Endothelial cell of umbilical vein (primary cell): ENCODE data around the gene PSME3IP1. TPM values are rescaled to one million over a fixed set of nuclear protein-coding genes. Genes with fewer than 3 reads are reported as not detected.

Experiments
- BruUV-seq: library from RNA; stranded (reverse); fragments of 400-500 nt; replicated peaks from 2 replicates; lab custom pipeline; 2021; lab: Mats Ljungman, UMichigan
- CTCF ChIA-PET: fragments of 300-600, 350-600 bp; sonication (Branson Sonifier 250); formaldehyde crosslinking; loops from one replicate; lab custom pipeline; 2021; ENCODE audit warnings: antibody characterized with exemption, inconsistent platforms; lab: Charles Lee
- POLR2A ChIA-PET: fragments of 300-600, 350-600 bp; sonication (Branson Sonifier 250); formaldehyde crosslinking; loops from one replicate; lab custom pipeline; 2021; ENCODE audit warnings: antibody characterized with exemption, inconsistent platforms; lab: Charles Lee
- DNase-seq: peaks from one replicate; pipeline ENCODE4 v3.0.0-alpha.2; 2011; ENCODE audit warnings: low read depth, low spot score
- FAIRE-seq: peaks from 2 replicates; lab custom pipeline; 2011; peaks lifted over from hg19 to GRCh38; lab: Jason Lieb, UNC
- H2AFZ ChIP-seq: 2 replicates; pipeline ENCODE4 v1.6.0; 2012; ENCODE audit warnings: low read depth, low read length, control low read depth, inconsistent platforms
- H3K27ac ChIP-seq: 2 replicates; pipeline ENCODE4 v1.5.1; 2011; ENCODE audit warnings: low read depth, mild to moderate bottlenecking, control low read depth, low read length, moderate library complexity; ENCODE audit not compliant: insufficient read depth
- H3K27me3 ChIP-seq, 2 experiments: 2 replicates each; pipeline versions ENCODE4 v1.6.0 to v1.6.1; 2011; ENCODE audit warnings: low read length in 2 of 2, mixed read lengths in 1 of 2; ENCODE audit not compliant: control insufficient read depth in 2 of 2, insufficient read depth in 2 of 2
- H3K36me3 ChIP-seq, 2 experiments: 2 replicates in 1 of 2; 3 replicates in 1 of 2; pipeline ENCODE4 v1.5.1; 2011; ENCODE audit warnings: low read length in 2 of 2, mild to moderate bottlenecking in 1 of 2, moderate library complexity in 1 of 2; ENCODE audit not compliant: control insufficient read depth in 2 of 2, insufficient read depth in 2 of 2; ENCODE audit errors: extremely low read depth in 1 of 2
- H3K4me1 ChIP-seq: 3 replicates; pipeline ENCODE4 v1.5.1; 2011; ENCODE audit warnings: mild to moderate bottlenecking, low read length; ENCODE audit not compliant: control insufficient read depth, insufficient read depth; ENCODE audit errors: extremely low read depth
- H3K4me2 ChIP-seq: 2 replicates; pipeline ENCODE4 v1.6.1; 2011; ENCODE audit warnings: low read length, control low read depth, mixed read lengths; ENCODE audit not compliant: insufficient read depth
- H3K4me3 ChIP-seq, 3 experiments: fragments of 200-600 bp in 1 of 3; sonication (generic), shearing (Covaris generic) in 1 of 3; replicated peaks in 1 of 3; 2 replicates each; pipeline ENCODE4 v1.5.1; 2011 to 2016; ENCODE audit warnings: control low read depth in 3 of 3, low read length in 3 of 3, mild to moderate bottlenecking in 2 of 3, inconsistent platforms in 1 of 3, low read depth in 1 of 3, moderate library complexity in 1 of 3; ENCODE audit not compliant: insufficient read depth in 1 of 3
- H3K79me2 ChIP-seq: 2 replicates; pipeline ENCODE4 v1.6.0; 2012; ENCODE audit warnings: low read length, inconsistent platforms; ENCODE audit not compliant: control insufficient read depth, insufficient read depth
- H3K9ac ChIP-seq: replicated peaks from 2 replicates; pipeline ENCODE3; 2011; ENCODE audit warnings: low read length, control low read depth; ENCODE audit not compliant: insufficient read depth; ENCODE audit errors: extremely low read depth
- H3K9me1 ChIP-seq: replicated peaks from 3 replicates; pipeline ENCODE4 v1.6.0; 2011; ENCODE audit warnings: mild to moderate bottlenecking, low read length; ENCODE audit not compliant: control insufficient read depth, insufficient read depth; ENCODE audit errors: extremely low read depth
- H3K9me3 ChIP-seq: replicated peaks from 2 replicates; pipeline ENCODE4 v1.5.1; 2012; ENCODE audit warnings: low read length, inconsistent platforms; ENCODE audit not compliant: control insufficient read depth, insufficient read depth
- H4K20me1 ChIP-seq: replicated peaks from 2 replicates; pipeline ENCODE3; 2011; ENCODE audit warnings: mild to moderate bottlenecking, low read length; ENCODE audit not compliant: control insufficient read depth, insufficient read depth; ENCODE audit errors: extremely low read depth
- EZH2 ChIP-seq: IDR thresholded peaks from 2 replicates; pipeline ENCODE4 v1.6.1; 2012; ENCODE audit warnings: borderline replicate concordance, low read depth, mild to moderate bottlenecking, moderate library complexity, low read length, inconsistent platforms; ENCODE audit not compliant: severe bottlenecking
- FOS ChIP-seq: IDR thresholded peaks from 2 replicates; pipeline ENCODE4 v1.6.1; 2011; ENCODE audit warnings: mild to moderate bottlenecking, low read length, moderate library complexity, borderline replicate concordance; ENCODE audit not compliant: insufficient read depth
- GATA2 ChIP-seq: IDR thresholded peaks from 2 replicates; pipeline ENCODE4 v1.7.0; 2011; ENCODE audit warnings: low read depth, mild to moderate bottlenecking, moderate library complexity, mixed read lengths, low read length; ENCODE audit not compliant: insufficient read length, insufficient read depth
- JUN ChIP-seq: IDR thresholded peaks from 2 replicates; pipeline ENCODE4 v1.6.1; 2011; ENCODE audit warnings: borderline replicate concordance, low read depth; ENCODE audit not compliant: insufficient read length, insufficient read depth
- MAX ChIP-seq: IDR thresholded peaks from 2 replicates; pipeline ENCODE4 v1.6.1; 2011; ENCODE audit not compliant: insufficient read depth, insufficient read length
- MYC ChIP-seq: IDR thresholded peaks from one replicate; pipeline ENCODE4 v1.6.1; 2011; ENCODE audit warnings: mild to moderate bottlenecking, low read depth, low read length
- POLR2A ChIP-seq: IDR thresholded peaks from 2 replicates; pipeline ENCODE4 v1.6.1; 2012; ENCODE audit warnings: low read depth, mild to moderate bottlenecking, control low read depth, low read length
- POLR2AphosphoS5 ChIP-seq: IDR thresholded peaks from 2 replicates; pipeline ENCODE4 v1.6.1; 2012; ENCODE audit warnings: low read depth, mild to moderate bottlenecking, control low read depth, low read length, moderate library complexity; ENCODE audit not compliant: insufficient read depth
- dilution Hi-C: fragments of 300-500 bp; cut with MboI; formaldehyde crosslinking; loops from one replicate; pipeline ENCODE4 v1.15.0; 2019; ENCODE audit warnings: low sequenced_read_pairs; ENCODE audit not compliant: extremely low pct_ligation_motif_present
- intact Hi-C: fragments of 100-400 bp; cut with micrococcal nuclease; formaldehyde crosslinking; loops from one replicate; pipeline ENCODE4 v1.10.0; 2022
- polyA plus RNA-seq, 4 experiments: library from polyadenylated mRNA; depleted of rRNA in 3 of 4; stranded (reverse) in 3 of 4; unstranded in 1 of 4; fragments of >200 nt; gene quantifications; 2 replicates each; pipeline versions ENCODE4 v1.2.1 to v1.2.3, GENCODE V29; 2011 to 2012; ENCODE audit warnings: missing spikeins in 1 of 4
- total RNA-seq: library from RNA; stranded (reverse); gene quantifications from 2 replicates; pipeline ENCODE4 v1.2.3, GENCODE V29; 2021
- TF ChIP-seq, protein P1 (sequence below), 2 donors: IDR thresholded peaks; 1 replicate in 1 of 2; 2 replicates in 1 of 2; pipeline ENCODE4 v1.5.1; 2011; ENCODE audit warnings: low read length in 2 of 2, mild to moderate bottlenecking in 2 of 2, moderate library complexity in 2 of 2, control low read depth in 1 of 2, inconsistent platforms in 1 of 2, low read depth in 1 of 2; ENCODE audit not compliant: insufficient read depth in 1 of 2; ENCODE audit errors: extremely low read depth in 1 of 2

The PSME3IP1 gene
- total and polyA plus RNA-seq, 2 donors (not counting 3 experiments of a cell fraction or from before 2014, with no cell fraction given), result 86.2 to 91.8 TPM

DNA sequence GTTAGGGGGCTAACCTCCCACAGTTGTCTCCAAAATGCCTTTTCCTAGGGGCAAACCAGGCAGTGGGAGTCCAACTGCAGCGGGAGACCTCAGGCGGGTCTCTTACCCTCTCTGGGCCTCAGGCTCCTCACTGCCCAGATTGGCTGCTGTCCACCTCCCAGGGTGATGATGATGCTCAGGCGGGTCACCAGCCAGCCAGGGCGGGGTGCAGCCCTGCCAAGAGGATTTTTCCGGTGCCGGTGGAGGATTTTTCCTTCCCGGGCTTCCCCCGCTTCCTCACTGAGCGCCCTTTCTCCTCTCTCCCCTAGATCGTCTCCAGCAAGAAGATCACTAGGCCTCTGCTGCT lies 70.7 kb downstream of the PSME3IP1 start:
- H3K9me1 ChIP-seq, result no peaks in the 10 kb centered on the region
- no peaks in the 10 kb centered on the region for H3K27me3 ChIP-seq
- H4K20me1 ChIP-seq, result no peaks in the 10 kb centered on the region
- BruUV-seq, result no TSS peak
- H3K4me3 ChIP-seq, result no peak overlapping the region
- ChIA-PET POLR2A (no interaction called here), CTCF (interaction anchor here (3.9 kb wide), 1 partner anchor 22 kb away, joined by 18 read pairs; the partner anchor contains the start of gene CPNE2)
- no peak overlapping the region for H3K4me2 ChIP-seq
- no peak overlapping the region for H2AFZ ChIP-seq
- H3K9ac ChIP-seq, result no peak overlapping the region
- H3K4me1 ChIP-seq, result no peaks in the 10 kb centered on the region
- no peak for DNase-seq
- TF ChIP-seq MYC, result no peak
- no peaks in the 10 kb centered on the region for H3K79me2 ChIP-seq
- H3K9me3 ChIP-seq, result no peaks in the 10 kb centered on the region
- peaks cover 14 to 43% of the 10 kb centered on the region in 2 experiments for H3K36me3 ChIP-seq
- no peak for FAIRE-seq
- dilution Hi-C loops (no loop called here), intact Hi-C loops (no loop called here)
- no peak overlapping the region for H3K27ac ChIP-seq

GRCh38 chr16:57113664-57114063 lies 72.2 kb downstream of the PSME3IP1 start:
- no peaks in the 10 kb centered on the region for H3K9me3 ChIP-seq
- no peaks in the 10 kb centered on the region for H3K79me2 ChIP-seq
- H3K4me1 ChIP-seq, result no peaks in the 10 kb centered on the region
- no peak overlapping the region for H3K4me2 ChIP-seq
- H3K9ac ChIP-seq, result no peak overlapping the region
- no TSS peak for BruUV-seq
- intact Hi-C loops, result no loop called here
- TF ChIP-seq POLR2AphosphoS5 (no peak), POLR2A (no peak), JUN (no peak), GATA2 (no peak), MYC (no peak), MAX (no peak), FOS (no peak), EZH2 (no peak)
- TF ChIP-seq, protein P1, sequence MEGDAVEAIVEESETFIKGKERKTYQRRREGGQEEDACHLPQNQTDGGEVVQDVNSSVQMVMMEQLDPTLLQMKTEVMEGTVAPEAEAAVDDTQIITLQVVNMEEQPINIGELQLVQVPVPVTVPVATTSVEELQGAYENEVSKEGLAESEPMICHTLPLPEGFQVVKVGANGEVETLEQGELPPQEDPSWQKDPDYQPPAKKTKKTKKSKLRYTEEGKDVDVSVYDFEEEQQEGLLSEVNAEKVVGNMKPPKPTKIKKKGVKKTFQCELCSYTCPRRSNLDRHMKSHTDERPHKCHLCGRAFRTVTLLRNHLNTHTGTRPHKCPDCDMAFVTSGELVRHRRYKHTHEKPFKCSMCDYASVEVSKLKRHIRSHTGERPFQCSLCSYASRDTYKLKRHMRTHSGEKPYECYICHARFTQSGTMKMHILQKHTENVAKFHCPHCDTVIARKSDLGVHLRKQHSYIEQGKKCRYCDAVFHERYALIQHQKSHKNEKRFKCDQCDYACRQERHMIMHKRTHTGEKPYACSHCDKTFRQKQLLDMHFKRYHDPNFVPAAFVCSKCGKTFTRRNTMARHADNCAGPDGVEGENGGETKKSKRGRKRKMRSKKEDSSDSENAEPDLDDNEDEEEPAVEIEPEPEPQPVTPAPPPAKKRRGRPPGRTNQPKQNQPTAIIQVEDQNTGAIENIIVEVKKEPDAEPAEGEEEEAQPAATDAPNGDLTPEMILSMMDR (IDR thresholded peaks at IDR 0.05; ENCODE audit: extremely low read depth in 1 of 2, insufficient read depth in 1 of 2, low read depth in 1 of 2, low read length in 2 of 2), result no peak
- POLR2A ChIA-PET, result no interaction called here
- no peak overlapping the region for H3K27ac ChIP-seq
- no peak for DNase-seq
- dilution Hi-C loops, result no loop called here
- H3K27me3 ChIP-seq, result no peaks in the 10 kb centered on the region
- no peak for FAIRE-seq
- no peaks in the 10 kb centered on the region for H3K9me1 ChIP-seq
- H4K20me1 ChIP-seq, result no peaks in the 10 kb centered on the region
- H3K4me3 ChIP-seq, result no peak overlapping the region
- H2AFZ ChIP-seq, result no peak overlapping the region
- peaks cover 14 to 34% of the 10 kb centered on the region in 2 experiments for H3K36me3 ChIP-seq
- CTCF ChIA-PET, result interaction anchor here (1.0 to 3.9 kb wide), 3 partner anchors 14 to 21 kb away, joined by 3 to 18 read pairs (median 4); partner anchors contain the start of gene CPNE2
